GM19043 (cell line): ENCODE results near the gene NHSL2.
"Not testable (repeated sequence)": the region's sequence is repeated elsewhere in the genome, so short reads cannot be mapped to it uniquely, and the experiment has no call there.

ENCODE experiments used
- ATAC-seq: cut with Tn5 transposase; IDR thresholded peaks from one replicate; pipeline ENCODE4 v1.9.1; 2021; ENCODE audit warnings: low read depth; ENCODE audit not compliant: unreplicated experiment

NHSL2 gene

GRCh38 chrX:71910643-71910985 lies at the start of gene NHSL2:
Gene NHSL2, plus strand, starts transcription at chrX:71910845.
- no peak for ATAC-seq

GRCh38 chrX:71867680-71868079 lies 43.0 kb upstream of the NHSL2 start:
- no peak for ATAC-seq

- ATAC-seq, result not testable (repeated sequence)
These were observed 41.1 kb upstream of the NHSL2 start for GRCh38 chrX:71869566-71869965.

GRCh38 chrX:71870208-71871098 lies 40.2 kb upstream of the NHSL2 start:
- no peak for ATAC-seq

GRCh38 chrX:71871367-71871766 lies 39.3 kb upstream of the NHSL2 start:
- no peak for ATAC-seq

- ATAC-seq, result no peak
These were observed 37.8 kb upstream of the NHSL2 start for GRCh38 chrX:71872542-71873458.

GRCh38 chrX:71873459-71873833 lies 37.2 kb upstream of the NHSL2 start:
- no peak for ATAC-seq

- not testable (repeated sequence) for ATAC-seq
These were observed 33.8 kb upstream of the NHSL2 start for GRCh38 chrX:71876841-71877240.

GRCh38 chrX:71885099-71885498 lies 25.5 kb upstream of the NHSL2 start:
- no peak for ATAC-seq

GRCh38 chrX:71895607-71896006 lies 15.0 kb upstream of the NHSL2 start:
- no peak for ATAC-seq

- ATAC-seq, result no peak
These were observed 4.5 kb upstream of the NHSL2 start for GRCh38 chrX:71906144-71906543.

GRCh38 chrX:71908387-71908786 lies 2.3 kb upstream of the NHSL2 start:
- no peak for ATAC-seq

GRCh38 chrX:71909956-71910355 lies 689 bp upstream of the NHSL2 start:
- no peak for ATAC-seq

- ATAC-seq, result no peak
These were observed 513 bp downstream of the NHSL2 start for GRCh38 chrX:71910986-71911730.

- ATAC-seq, result no peak
These were observed 1.0 kb downstream of the NHSL2 start for GRCh38 chrX:71911731-71912050.

- ATAC-seq, result no peak
These were observed 1.5 kb downstream of the NHSL2 start for GRCh38 chrX:71912156-71912555.

GRCh38 chrX:71913156-71913950 lies 2.7 kb downstream of the NHSL2 start:
- ATAC-seq, result no peak

- no peak for ATAC-seq
These were observed 7.1 kb downstream of the NHSL2 start for GRCh38 chrX:71917621-71918343.

GRCh38 chrX:71919431-71919830 lies 8.8 kb downstream of the NHSL2 start:
- no peak for ATAC-seq

GRCh38 chrX:71919886-71920285 lies 9.2 kb downstream of the NHSL2 start:
- ATAC-seq, result no peak
